Thyroid gland (tissue), 4 donors: ENCODE data around the gene TMEM132C.

Experiments used
- CTCF ChIP-seq, 6 experiments: fragments of 200-600 bp in 3 of 6; fragments of 450-650 bp in 3 of 6; sonication (generic) in 3 of 6; IDR thresholded peaks; one replicate each; pipeline ENCODE4 v1.5.1; 2016 to 2019; ENCODE audit warnings: antibody characterized with exemption in 6 of 6, mild to moderate bottlenecking in 2 of 6, inconsistent platforms in 1 of 6, moderate library complexity in 1 of 6
- POLR2A ChIP-seq, 2 donors: fragments of 450-650 bp; IDR thresholded peaks; one replicate each; pipeline ENCODE4 v1.6.1; 2017; ENCODE audit warnings: antibody characterized with exemption in 2 of 2, mild to moderate bottlenecking in 2 of 2, moderate library complexity in 1 of 2

DNA sequence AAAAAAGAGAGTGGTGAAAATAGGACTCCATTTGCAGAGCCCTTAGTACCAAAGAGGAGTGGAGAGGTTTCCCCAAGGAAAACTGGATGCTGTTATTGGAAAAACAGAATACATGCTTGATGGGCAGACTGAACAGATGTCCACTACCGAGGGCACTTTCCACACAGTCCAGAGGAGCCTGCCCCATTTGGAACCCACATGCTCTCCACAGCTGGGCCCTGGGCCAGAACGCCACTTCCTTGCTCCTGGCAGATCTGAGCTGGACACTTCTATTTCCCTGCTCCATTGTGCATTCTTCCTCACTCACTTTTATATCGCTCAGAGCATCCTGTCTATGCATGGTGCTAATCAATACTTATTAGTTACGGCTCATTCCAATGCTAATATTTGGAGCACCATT is 306.9 kb downstream of the TMEM132C start:
- TF ChIP-seq CTCF (IDR thresholded peaks at IDR 0.05) (no peak), POLR2A (IDR thresholded peaks at IDR 0.05) (no peak)
